Measurements from ENCODE around the gene EPS8L1.

DNA sequence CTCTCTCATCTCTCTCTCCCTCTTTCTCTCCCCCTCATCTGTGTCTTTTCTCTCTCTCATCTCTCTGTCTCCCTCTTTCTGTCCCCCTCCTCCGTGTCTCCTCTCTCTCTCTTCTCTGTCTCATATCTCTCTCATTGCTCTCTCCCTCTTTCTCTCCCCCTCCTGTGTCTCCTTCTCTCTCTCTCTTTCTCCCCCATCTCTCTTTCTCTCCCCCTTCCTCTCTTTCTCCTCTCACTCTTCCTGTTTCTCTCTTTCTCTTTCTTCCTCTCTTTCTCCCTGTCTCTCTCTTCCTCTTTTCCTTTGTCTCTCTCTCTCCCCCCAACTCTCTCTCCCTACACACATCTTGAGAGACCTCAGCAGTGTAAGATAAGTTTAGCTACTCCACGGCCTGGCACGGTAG is 7.8 kb upstream of the EPS8L1 start:
- no peak for TF ChIP-seq POLR2A (IDR thresholded peaks at IDR 0.05)
- TF ChIP-seq, protein P1, sequence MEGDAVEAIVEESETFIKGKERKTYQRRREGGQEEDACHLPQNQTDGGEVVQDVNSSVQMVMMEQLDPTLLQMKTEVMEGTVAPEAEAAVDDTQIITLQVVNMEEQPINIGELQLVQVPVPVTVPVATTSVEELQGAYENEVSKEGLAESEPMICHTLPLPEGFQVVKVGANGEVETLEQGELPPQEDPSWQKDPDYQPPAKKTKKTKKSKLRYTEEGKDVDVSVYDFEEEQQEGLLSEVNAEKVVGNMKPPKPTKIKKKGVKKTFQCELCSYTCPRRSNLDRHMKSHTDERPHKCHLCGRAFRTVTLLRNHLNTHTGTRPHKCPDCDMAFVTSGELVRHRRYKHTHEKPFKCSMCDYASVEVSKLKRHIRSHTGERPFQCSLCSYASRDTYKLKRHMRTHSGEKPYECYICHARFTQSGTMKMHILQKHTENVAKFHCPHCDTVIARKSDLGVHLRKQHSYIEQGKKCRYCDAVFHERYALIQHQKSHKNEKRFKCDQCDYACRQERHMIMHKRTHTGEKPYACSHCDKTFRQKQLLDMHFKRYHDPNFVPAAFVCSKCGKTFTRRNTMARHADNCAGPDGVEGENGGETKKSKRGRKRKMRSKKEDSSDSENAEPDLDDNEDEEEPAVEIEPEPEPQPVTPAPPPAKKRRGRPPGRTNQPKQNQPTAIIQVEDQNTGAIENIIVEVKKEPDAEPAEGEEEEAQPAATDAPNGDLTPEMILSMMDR (IDR thresholded peaks at IDR 0.05) = no peak

Data from thyroid gland (tissue), 4 donors.